Endothelial cell of umbilical vein (primary cell): ENCODE measurements around the gene TFDP2. TPM values are rescaled to one million over a fixed set of nuclear protein-coding genes. Genes with fewer than 3 reads are reported as not detected.

Experiments used
- BruUV-seq: library from RNA; stranded (reverse); fragments of 400-500 nt; replicated peaks from 2 replicates; lab custom pipeline; 2021; lab: Mats Ljungman, UMichigan
- CTCF ChIA-PET: fragments of 300-600, 350-600 bp; sonication (Branson Sonifier 250); formaldehyde crosslinking; loops from one replicate; lab custom pipeline; 2021; ENCODE audit warnings: antibody characterized with exemption, inconsistent platforms; lab: Charles Lee
- POLR2A ChIA-PET: fragments of 300-600, 350-600 bp; sonication (Branson Sonifier 250); formaldehyde crosslinking; loops from one replicate; lab custom pipeline; 2021; ENCODE audit warnings: antibody characterized with exemption, inconsistent platforms; lab: Charles Lee
- DNase-seq: peaks from one replicate; pipeline ENCODE4 v3.0.0-alpha.2; 2011; ENCODE audit warnings: low read depth, low spot score
- FAIRE-seq: peaks from 2 replicates; lab custom pipeline; 2011; peaks lifted over from hg19 to GRCh38; lab: Jason Lieb, UNC
- H2AFZ ChIP-seq: 2 replicates; pipeline ENCODE4 v1.6.0; 2012; ENCODE audit warnings: low read depth, low read length, control low read depth, inconsistent platforms
- H3K27ac ChIP-seq: 2 replicates; pipeline ENCODE4 v1.5.1; 2011; ENCODE audit warnings: low read depth, mild to moderate bottlenecking, control low read depth, low read length, moderate library complexity; ENCODE audit not compliant: insufficient read depth
- H3K27me3 ChIP-seq, 2 experiments: 2 replicates each; pipeline versions ENCODE4 v1.6.0 to v1.6.1; 2011; ENCODE audit warnings: low read length in 2 of 2, mixed read lengths in 1 of 2; ENCODE audit not compliant: control insufficient read depth in 2 of 2, insufficient read depth in 2 of 2
- H3K36me3 ChIP-seq, 2 experiments: 2 replicates in 1 of 2; 3 replicates in 1 of 2; pipeline ENCODE4 v1.5.1; 2011; ENCODE audit warnings: low read length in 2 of 2, mild to moderate bottlenecking in 1 of 2, moderate library complexity in 1 of 2; ENCODE audit not compliant: control insufficient read depth in 2 of 2, insufficient read depth in 2 of 2; ENCODE audit errors: extremely low read depth in 1 of 2
- H3K4me1 ChIP-seq: 3 replicates; pipeline ENCODE4 v1.5.1; 2011; ENCODE audit warnings: mild to moderate bottlenecking, low read length; ENCODE audit not compliant: control insufficient read depth, insufficient read depth; ENCODE audit errors: extremely low read depth
- H3K4me2 ChIP-seq: 2 replicates; pipeline ENCODE4 v1.6.1; 2011; ENCODE audit warnings: low read length, control low read depth, mixed read lengths; ENCODE audit not compliant: insufficient read depth
- H3K4me3 ChIP-seq, 3 experiments: fragments of 200-600 bp in 1 of 3; sonication (generic), shearing (Covaris generic) in 1 of 3; replicated peaks in 1 of 3; 2 replicates each; pipeline ENCODE4 v1.5.1; 2011 to 2016; ENCODE audit warnings: control low read depth in 3 of 3, low read length in 3 of 3, mild to moderate bottlenecking in 2 of 3, inconsistent platforms in 1 of 3, low read depth in 1 of 3, moderate library complexity in 1 of 3; ENCODE audit not compliant: insufficient read depth in 1 of 3
- H3K79me2 ChIP-seq: 2 replicates; pipeline ENCODE4 v1.6.0; 2012; ENCODE audit warnings: low read length, inconsistent platforms; ENCODE audit not compliant: control insufficient read depth, insufficient read depth
- H3K9ac ChIP-seq: replicated peaks from 2 replicates; pipeline ENCODE3; 2011; ENCODE audit warnings: low read length, control low read depth; ENCODE audit not compliant: insufficient read depth; ENCODE audit errors: extremely low read depth
- H3K9me1 ChIP-seq: replicated peaks from 3 replicates; pipeline ENCODE4 v1.6.0; 2011; ENCODE audit warnings: mild to moderate bottlenecking, low read length; ENCODE audit not compliant: control insufficient read depth, insufficient read depth; ENCODE audit errors: extremely low read depth
- H3K9me3 ChIP-seq: replicated peaks from 2 replicates; pipeline ENCODE4 v1.5.1; 2012; ENCODE audit warnings: low read length, inconsistent platforms; ENCODE audit not compliant: control insufficient read depth, insufficient read depth
- H4K20me1 ChIP-seq: replicated peaks from 2 replicates; pipeline ENCODE3; 2011; ENCODE audit warnings: mild to moderate bottlenecking, low read length; ENCODE audit not compliant: control insufficient read depth, insufficient read depth; ENCODE audit errors: extremely low read depth
- CTCF ChIP-seq, 2 donors: IDR thresholded peaks; 1 replicate in 1 of 2; 2 replicates in 1 of 2; pipeline ENCODE4 v1.5.1; 2011; ENCODE audit warnings: low read length in 2 of 2, mild to moderate bottlenecking in 2 of 2, moderate library complexity in 2 of 2, control low read depth in 1 of 2, inconsistent platforms in 1 of 2, low read depth in 1 of 2; ENCODE audit not compliant: insufficient read depth in 1 of 2; ENCODE audit errors: extremely low read depth in 1 of 2
- EZH2 ChIP-seq: IDR thresholded peaks from 2 replicates; pipeline ENCODE4 v1.6.1; 2012; ENCODE audit warnings: borderline replicate concordance, low read depth, mild to moderate bottlenecking, moderate library complexity, low read length, inconsistent platforms; ENCODE audit not compliant: severe bottlenecking
- FOS ChIP-seq: IDR thresholded peaks from 2 replicates; pipeline ENCODE4 v1.6.1; 2011; ENCODE audit warnings: mild to moderate bottlenecking, low read length, moderate library complexity, borderline replicate concordance; ENCODE audit not compliant: insufficient read depth
- GATA2 ChIP-seq: IDR thresholded peaks from 2 replicates; pipeline ENCODE4 v1.7.0; 2011; ENCODE audit warnings: low read depth, mild to moderate bottlenecking, moderate library complexity, mixed read lengths, low read length; ENCODE audit not compliant: insufficient read length, insufficient read depth
- JUN ChIP-seq: IDR thresholded peaks from 2 replicates; pipeline ENCODE4 v1.6.1; 2011; ENCODE audit warnings: borderline replicate concordance, low read depth; ENCODE audit not compliant: insufficient read length, insufficient read depth
- MYC ChIP-seq: IDR thresholded peaks from one replicate; pipeline ENCODE4 v1.6.1; 2011; ENCODE audit warnings: mild to moderate bottlenecking, low read depth, low read length
- POLR2A ChIP-seq: IDR thresholded peaks from 2 replicates; pipeline ENCODE4 v1.6.1; 2012; ENCODE audit warnings: low read depth, mild to moderate bottlenecking, control low read depth, low read length
- POLR2AphosphoS5 ChIP-seq: IDR thresholded peaks from 2 replicates; pipeline ENCODE4 v1.6.1; 2012; ENCODE audit warnings: low read depth, mild to moderate bottlenecking, control low read depth, low read length, moderate library complexity; ENCODE audit not compliant: insufficient read depth
- dilution Hi-C: fragments of 300-500 bp; cut with MboI; formaldehyde crosslinking; loops from one replicate; pipeline ENCODE4 v1.15.0; 2019; ENCODE audit warnings: low sequenced_read_pairs; ENCODE audit not compliant: extremely low pct_ligation_motif_present
- intact Hi-C: fragments of 100-400 bp; cut with micrococcal nuclease; formaldehyde crosslinking; loops from one replicate; pipeline ENCODE4 v1.10.0; 2022
- polyA plus RNA-seq, 4 experiments: library from polyadenylated mRNA; depleted of rRNA in 3 of 4; stranded (reverse) in 3 of 4; unstranded in 1 of 4; fragments of >200 nt; gene quantifications; 2 replicates each; pipeline versions ENCODE4 v1.2.1 to v1.2.3, GENCODE V29; 2011 to 2012; ENCODE audit warnings: missing spikeins in 1 of 4
- total RNA-seq: library from RNA; stranded (reverse); gene quantifications from 2 replicates; pipeline ENCODE4 v1.2.3, GENCODE V29; 2021
- TF ChIP-seq, protein P1 (sequence below): IDR thresholded peaks from 2 replicates; pipeline ENCODE4 v1.6.1; 2011; ENCODE audit not compliant: insufficient read depth, insufficient read length

The TFDP2 gene
- total and polyA plus RNA-seq, 2 donors (not counting 3 experiments of a cell fraction or from before 2014, with no cell fraction given): 8.5 to 21.5 TPM

- H3K79me2 ChIP-seq: peaks cover 24% of the 10 kb centered on the region
- no peaks in the 10 kb centered on the region for H3K9me3 ChIP-seq
- H3K4me3 ChIP-seq: no peak overlapping the region
- H3K27ac ChIP-seq: no peak overlapping the region
- no peak for TF ChIP-seq JUN
- TF ChIP-seq GATA2: no peak
- no peak for TF ChIP-seq POLR2A
- no peak for TF ChIP-seq FOS
- TF ChIP-seq MYC: no peak
- TF ChIP-seq EZH2: no peak
- no peak for TF ChIP-seq CTCF (IDR thresholded peaks at IDR 0.05; ENCODE audit: extremely low read depth in 1 of 2, insufficient read depth in 1 of 2, low read depth in 1 of 2, low read length in 2 of 2)
- no peak for TF ChIP-seq POLR2AphosphoS5
- TF ChIP-seq, protein P1, sequence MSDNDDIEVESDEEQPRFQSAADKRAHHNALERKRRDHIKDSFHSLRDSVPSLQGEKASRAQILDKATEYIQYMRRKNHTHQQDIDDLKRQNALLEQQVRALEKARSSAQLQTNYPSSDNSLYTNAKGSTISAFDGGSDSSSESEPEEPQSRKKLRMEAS: no peak
- DNase-seq (no peak), FAIRE-seq (no peak)
- no peaks in the 10 kb centered on the region for H3K9me1 ChIP-seq
- H3K9ac ChIP-seq: no peak overlapping the region
- ChIA-PET CTCF (interaction anchor here (0.6 to 0.9 kb wide), 2 partner anchors 10 to 71 kb away, joined by 3 to 4 read pairs; no protein-coding TSS in a partner anchor), POLR2A (no interaction called here)
- dilution Hi-C loops: no loop called here
- BruUV-seq: no TSS peak
- intact Hi-C loops: no loop called here
- H3K27me3 ChIP-seq: no peaks in the 10 kb centered on the region
- no peak overlapping the region for H3K4me2 ChIP-seq
- H2AFZ ChIP-seq: no peak overlapping the region
- H4K20me1 ChIP-seq: peaks cover 3% of the 10 kb centered on the region
- H3K36me3 ChIP-seq: peaks cover 6 to 16% of the 10 kb centered on the region in 2 experiments
- H3K4me1 ChIP-seq: no peaks in the 10 kb centered on the region
These were observed 244.2 kb downstream of the TFDP2 start for GRCh38 chr3:141905129-141905528.
